Keratinocyte (primary cell): ENCODE results near the gene ACTR10.

Experiments used
- EZH2 ChIP-seq: IDR thresholded peaks from one replicate; pipeline ENCODE4 v1.6.1; 2012; ENCODE audit warnings: inconsistent platforms, mild to moderate bottlenecking, low read length, moderate library complexity
- TF ChIP-seq, protein P1 (sequence below), 3 experiments: IDR thresholded peaks in 1 of 3; conservative IDR thresholded peaks in 1 of 3; optimal IDR thresholded peaks in 1 of 3; 2 replicates in 2 of 3; 3 replicates in 1 of 3; pipeline versions ENCODE3 to v1.5.1; 2011; ENCODE audit warnings: low read length in 3 of 3, mild to moderate bottlenecking in 3 of 3, moderate library complexity in 2 of 3, control low read depth in 1 of 3, inconsistent platforms in 1 of 3; ENCODE audit not compliant: insufficient read depth in 2 of 3; ENCODE audit errors: extremely low read depth in 1 of 3

DNA sequence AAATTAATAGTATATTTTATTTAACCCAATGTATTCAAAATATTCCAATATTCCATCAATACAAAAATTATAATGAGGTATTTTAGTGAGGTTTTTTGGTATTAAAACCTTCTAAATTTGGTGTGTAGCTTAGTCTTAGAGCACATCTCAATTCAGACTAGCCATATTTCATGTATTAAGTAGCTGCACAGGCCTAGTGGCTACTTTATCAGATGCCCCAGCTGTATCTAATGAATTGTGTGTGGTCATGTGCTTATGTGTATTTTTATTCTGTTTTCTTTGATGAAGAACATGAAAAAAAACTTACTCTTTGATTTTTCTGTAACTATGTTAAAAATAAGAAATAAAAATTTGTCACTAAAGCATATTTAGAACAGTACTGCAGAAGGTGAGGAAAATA, 13.2 kb downstream of the ACTR10 start:
- no peak for TF ChIP-seq EZH2
- TF ChIP-seq, protein P1, sequence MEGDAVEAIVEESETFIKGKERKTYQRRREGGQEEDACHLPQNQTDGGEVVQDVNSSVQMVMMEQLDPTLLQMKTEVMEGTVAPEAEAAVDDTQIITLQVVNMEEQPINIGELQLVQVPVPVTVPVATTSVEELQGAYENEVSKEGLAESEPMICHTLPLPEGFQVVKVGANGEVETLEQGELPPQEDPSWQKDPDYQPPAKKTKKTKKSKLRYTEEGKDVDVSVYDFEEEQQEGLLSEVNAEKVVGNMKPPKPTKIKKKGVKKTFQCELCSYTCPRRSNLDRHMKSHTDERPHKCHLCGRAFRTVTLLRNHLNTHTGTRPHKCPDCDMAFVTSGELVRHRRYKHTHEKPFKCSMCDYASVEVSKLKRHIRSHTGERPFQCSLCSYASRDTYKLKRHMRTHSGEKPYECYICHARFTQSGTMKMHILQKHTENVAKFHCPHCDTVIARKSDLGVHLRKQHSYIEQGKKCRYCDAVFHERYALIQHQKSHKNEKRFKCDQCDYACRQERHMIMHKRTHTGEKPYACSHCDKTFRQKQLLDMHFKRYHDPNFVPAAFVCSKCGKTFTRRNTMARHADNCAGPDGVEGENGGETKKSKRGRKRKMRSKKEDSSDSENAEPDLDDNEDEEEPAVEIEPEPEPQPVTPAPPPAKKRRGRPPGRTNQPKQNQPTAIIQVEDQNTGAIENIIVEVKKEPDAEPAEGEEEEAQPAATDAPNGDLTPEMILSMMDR (optimal IDR thresholded peaks at IDR 0.05 in 1 of 3, IDR thresholded peaks at IDR 0.05 in 1 of 3, conservative IDR thresholded peaks at IDR 0.05 in 1 of 3; ENCODE audit: extremely low read depth in 1 of 3, insufficient read depth in 2 of 3, low read length in 3 of 3), result no peak
